A549 (cell line): ENCODE data around the gene LDLRAP1. TPM values are rescaled to one million over a fixed set of nuclear protein-coding genes. Genes with fewer than 3 reads are reported as not detected.

Experiments used
- ATAC-seq, 2 experiments: fragments of 200-7000 bp in 1 of 2; fragments of >200 bp in 1 of 2; cut with Nextera tagmentation in 1 of 2; cut with Tn5 transposase in 1 of 2; 3 replicates each; pipeline versions ENCODE4 v1.8.0 to v1.9.1; 2018 to 2020; ENCODE audit warnings: mild to moderate bottlenecking in 1 of 2, moderate library complexity in 1 of 2
- CTCF ChIA-PET: fragments of 300-600 bp; sonication (Branson Sonifier 250); formaldehyde crosslinking; extraction: SDS; loops from one replicate; lab custom pipeline; 2021; ENCODE audit warnings: antibody characterized with exemption, inconsistent platforms; lab: Yijun Ruan, JAX
- POLR2A ChIA-PET: fragments of 350-600 bp; formaldehyde crosslinking; extraction: SDS; loops from one replicate; lab custom pipeline; 2021; ENCODE audit warnings: antibody characterized with exemption, inconsistent platforms; lab: Yijun Ruan, JAX
- DNase-seq, 2 experiments: peaks; one replicate each; pipeline versions ENCODE4 v3.0.0 to v3.0.0-alpha.2; 2011 to 2016; ENCODE audit warnings: low read depth in 1 of 2, low spot score in 1 of 2
- FAIRE-seq: peaks from 2 replicates; lab custom pipeline; 2011; peaks lifted over from hg19 to GRCh38; lab: Jason Lieb, UNC
- H3K27ac ChIP-seq, 2 experiments: fragments of >200 bp; sonication (Bioruptor Twin); formaldehyde crosslinking; 3 replicates each; pipeline ENCODE4 v1.5.1; 2016 to 2017
- H3K4me1 ChIP-seq: fragments of >200 bp; sonication (Bioruptor Twin); formaldehyde crosslinking; 3 replicates; pipeline ENCODE4 v1.6.1; 2016
- H3K4me2 ChIP-seq: fragments of >200 bp; sonication (Bioruptor Twin); formaldehyde crosslinking; 3 replicates; pipeline ENCODE4 v1.6.1; 2016
- H3K4me3 ChIP-seq: fragments of >200 bp; sonication (Bioruptor Twin); formaldehyde crosslinking; 3 replicates; pipeline ENCODE4 v1.5.1; 2016
- H3K9me3 ChIP-seq: fragments of >200 bp; sonication (Bioruptor Twin); formaldehyde crosslinking; 3 replicates; pipeline ENCODE4 v1.6.1; 2016
- CBX2 ChIP-seq: fragments of 200-600 bp; sonication (generic); IDR thresholded peaks from 2 replicates; pipeline ENCODE4 v1.6.1; 2016; ENCODE audit warnings: low read depth, mild to moderate bottlenecking, borderline replicate concordance
- CBX8 ChIP-seq: fragments of 200-600 bp; sonication (generic); IDR thresholded peaks from 2 replicates; pipeline ENCODE4 v1.6.1; 2016
- EHF ChIP-seq: fragments of 250-450 bp; sonication (Bioruptor Pico); IDR thresholded peaks from 2 replicates; pipeline ENCODE4 v1.5.0; 2020; ENCODE audit warnings: mild to moderate bottlenecking
- EP300 ChIP-seq, 2 experiments: fragments of >200 bp; sonication (Bioruptor Twin); formaldehyde crosslinking; IDR thresholded peaks; 2 replicates in 1 of 2; 3 replicates in 1 of 2; pipeline ENCODE4 v1.6.1; 2016 to 2017
- ESRRA ChIP-seq: fragments of 150-350 bp; IDR thresholded peaks from 2 replicates; pipeline ENCODE4 v1.6.1; 2014; ENCODE audit warnings: mild to moderate bottlenecking, low read length, borderline replicate concordance
- FOSL2 ChIP-seq, 2 experiments: fragments of 450-650 bp in 1 of 2; fragments of >200 bp in 1 of 2; sonication (Bioruptor Twin) in 1 of 2; formaldehyde crosslinking; IDR thresholded peaks; 2 replicates each; pipeline versions ENCODE4 v1.5.0 to v1.6.1; 2016 to 2020; ENCODE audit warnings: mild to moderate bottlenecking in 1 of 2, moderate library complexity in 1 of 2
- FOXS1 ChIP-seq: fragments of 250-450 bp; sonication (Bioruptor Pico); IDR thresholded peaks from 2 replicates; pipeline ENCODE4 v1.5.0; 2020; ENCODE audit warnings: mild to moderate bottlenecking, moderate library complexity
- HEYL ChIP-seq: fragments of 250-450 bp; sonication (Bioruptor Pico); IDR thresholded peaks from 2 replicates; pipeline ENCODE4 v1.8.0; 2021; ENCODE audit warnings: mild to moderate bottlenecking, moderate library complexity
- HOXB13 ChIP-seq: fragments of 250-450 bp; sonication (Bioruptor Pico); IDR thresholded peaks from 2 replicates; pipeline ENCODE4 v1.5.0; 2020; ENCODE audit warnings: low read depth, mild to moderate bottlenecking, moderate library complexity
- HOXB5 ChIP-seq: fragments of 250-450 bp; sonication (Bioruptor Pico); IDR thresholded peaks from 2 replicates; pipeline ENCODE4 v1.5.0; 2020; ENCODE audit warnings: mild to moderate bottlenecking, moderate library complexity
- KDM1A ChIP-seq: fragments of 200-600 bp; sonication (generic); IDR thresholded peaks from 2 replicates; pipeline ENCODE4 v1.6.1; 2016; ENCODE audit warnings: low read depth, mild to moderate bottlenecking
- MAFK ChIP-seq: fragments of 450-650 bp; IDR thresholded peaks from 2 replicates; pipeline ENCODE4 v1.6.1; 2014; ENCODE audit not compliant: partially characterized antibody
- MAZ ChIP-seq: fragments of 150-350 bp; IDR thresholded peaks from 2 replicates; pipeline ENCODE4 v1.6.1; 2014; ENCODE audit warnings: antibody characterized with exemption, low read depth, low read length, borderline replicate concordance
- NFE2L2 ChIP-seq: fragments of 150-350 bp; conservative IDR thresholded peaks from 2 replicates; pipeline ENCODE4 v1.6.1; 2014; ENCODE audit warnings: low read length
- NPAS2 ChIP-seq: fragments of 250-450 bp; sonication (Bioruptor Pico); IDR thresholded peaks from 2 replicates; pipeline ENCODE4 v1.8.0; 2022; ENCODE audit warnings: mild to moderate bottlenecking, moderate library complexity, borderline replicate concordance
- NR3C1 ChIP-seq: fragments of >200 bp; sonication (Bioruptor Twin); formaldehyde crosslinking; IDR thresholded peaks from 3 replicates; pipeline ENCODE4 v1.6.1; 2017
- PHF8 ChIP-seq: fragments of 200-600 bp; sonication (generic); IDR thresholded peaks from 2 replicates; pipeline ENCODE4 v1.6.1; 2016; ENCODE audit warnings: low read depth, mild to moderate bottlenecking, antibody characterized with exemption, moderate library complexity, borderline replicate concordance
- RFX5 ChIP-seq: fragments of 450-650 bp; IDR thresholded peaks from 2 replicates; pipeline ENCODE4 v1.7.1; 2014; ENCODE audit warnings: antibody characterized with exemption, mild to moderate bottlenecking, moderate library complexity
- SREBF2 ChIP-seq: fragments of 450-650 bp; IDR thresholded peaks from 2 replicates; pipeline ENCODE4 v1.6.1; 2014; ENCODE audit warnings: mild to moderate bottlenecking, moderate library complexity
- TFCP2L1 ChIP-seq: fragments of 250-450 bp; sonication (Bioruptor Pico); IDR thresholded peaks from 2 replicates; pipeline ENCODE4 v1.5.0; 2021; ENCODE audit warnings: mild to moderate bottlenecking
- TP53 ChIP-seq: fragments of 250-450 bp; sonication (Bioruptor Pico); IDR thresholded peaks from 2 replicates; pipeline ENCODE4 v1.5.0; 2021; ENCODE audit warnings: mild to moderate bottlenecking, moderate library complexity
- ZFP36 ChIP-seq: fragments of 450-650 bp; IDR thresholded peaks from 2 replicates; pipeline ENCODE4 v1.6.1; 2014; ENCODE audit warnings: borderline replicate concordance; ENCODE audit not compliant: partially characterized antibody
- ZNF302 ChIP-seq: fragments of 250-450 bp; sonication (Bioruptor Pico); IDR thresholded peaks from 2 replicates; pipeline ENCODE4 v1.9.0; 2021; ENCODE audit warnings: inconsistent platforms, mild to moderate bottlenecking, moderate library complexity
- WGBS: methylation state at CpG from one replicate; pipeline ENCODE4 v1.1.6; 2017; ENCODE audit errors: missing lambda C conversion rate; 5-methylcytosine and 5-hydroxymethylcytosine counted together
- polyA plus RNA-seq, 4 experiments: library from polyadenylated mRNA; depleted of rRNA in 3 of 4; stranded (reverse); fragments of >200 nt; fragmentation: RNase III in 1 of 4; extraction: RNeasy Plus Mini Kit Qiagen cat#74134 plus additional on column Dnase treatment in 1 of 4; gene quantifications; 2 replicates in 3 of 4; 3 replicates in 1 of 4; pipeline ENCODE4 v1.2.3, GENCODE V29; 2011 to 2017
- TF ChIP-seq, protein P1 (sequence below): IDR thresholded peaks from 2 replicates; pipeline ENCODE4 v1.6.1; 2012
- TF ChIP-seq, protein P2 (sequence below): fragments of >200 bp; sonication (Bioruptor Twin); formaldehyde crosslinking; IDR thresholded peaks from 2 replicates; pipeline ENCODE4 v1.6.1; 2016
- TF ChIP-seq, protein P3 (sequence below): fragments of >200 bp; sonication (Bioruptor Twin); formaldehyde crosslinking; IDR thresholded peaks from 3 replicates; pipeline ENCODE4 v1.5.1; 2016
- TF ChIP-seq, protein P4 (sequence below): fragments of >200 bp; sonication (Bioruptor Twin); formaldehyde crosslinking; IDR thresholded peaks from 3 replicates; pipeline ENCODE4 v1.6.1; 2016
- TF ChIP-seq, protein P5 (sequence below): fragments of 450-650 bp; IDR thresholded peaks from 2 replicates; pipeline ENCODE4 v1.6.1; 2014; ENCODE audit warnings: antibody characterized with exemption

Gene LDLRAP1
- polyA plus RNA-seq, 2 of the 4 experiments (the other 2 are of a cell fraction), result 7.9 to 10.1 TPM

DNA sequence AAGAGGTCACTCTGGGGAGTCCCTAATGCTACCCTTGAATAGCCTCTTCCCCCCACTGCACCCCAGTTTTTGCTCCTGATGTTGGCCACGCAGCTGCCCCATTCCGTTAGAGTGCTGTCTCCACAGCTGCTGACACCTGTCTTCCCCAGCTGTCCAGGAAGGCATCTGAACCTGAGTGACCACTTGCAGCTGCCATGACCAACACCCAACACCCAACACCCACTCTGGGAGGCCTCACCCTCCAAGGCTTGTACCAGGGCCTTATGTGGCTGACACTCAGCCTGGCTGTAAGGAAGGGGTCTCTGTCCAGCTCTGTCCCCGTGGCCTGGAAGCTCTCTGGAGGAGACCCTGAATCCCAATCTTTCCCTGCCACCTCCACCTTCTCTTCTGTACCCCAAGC, 26.7 kb upstream of the LDLRAP1 start:
- H3K4me3 ChIP-seq, result no peak overlapping the region
- ChIA-PET POLR2A (no interaction called here), CTCF (interaction anchor here (0.6 to 1.7 kb wide), 3 partner anchors 11 to 74 kb away, joined by 3 to 4 read pairs (median 3); no protein-coding TSS in a partner anchor)
- TF ChIP-seq CBX2 (no peak), EHF (CRISPR knock-in tag) (no peak), MAFK (no peak), NR3C1 (no peak), EP300 (IDR thresholded peaks at IDR 0.05) (no peak), SREBF2 (no peak)
- TF ChIP-seq, protein P1, sequence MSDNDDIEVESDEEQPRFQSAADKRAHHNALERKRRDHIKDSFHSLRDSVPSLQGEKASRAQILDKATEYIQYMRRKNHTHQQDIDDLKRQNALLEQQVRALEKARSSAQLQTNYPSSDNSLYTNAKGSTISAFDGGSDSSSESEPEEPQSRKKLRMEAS, result no peak
- TF ChIP-seq, protein P2, sequence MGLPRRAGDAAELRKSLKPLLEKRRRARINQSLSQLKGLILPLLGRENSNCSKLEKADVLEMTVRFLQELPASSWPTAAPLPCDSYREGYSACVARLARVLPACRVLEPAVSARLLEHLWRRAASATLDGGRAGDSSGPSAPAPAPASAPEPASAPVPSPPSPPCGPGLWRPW, result no peak
- TF ChIP-seq, protein P3, sequence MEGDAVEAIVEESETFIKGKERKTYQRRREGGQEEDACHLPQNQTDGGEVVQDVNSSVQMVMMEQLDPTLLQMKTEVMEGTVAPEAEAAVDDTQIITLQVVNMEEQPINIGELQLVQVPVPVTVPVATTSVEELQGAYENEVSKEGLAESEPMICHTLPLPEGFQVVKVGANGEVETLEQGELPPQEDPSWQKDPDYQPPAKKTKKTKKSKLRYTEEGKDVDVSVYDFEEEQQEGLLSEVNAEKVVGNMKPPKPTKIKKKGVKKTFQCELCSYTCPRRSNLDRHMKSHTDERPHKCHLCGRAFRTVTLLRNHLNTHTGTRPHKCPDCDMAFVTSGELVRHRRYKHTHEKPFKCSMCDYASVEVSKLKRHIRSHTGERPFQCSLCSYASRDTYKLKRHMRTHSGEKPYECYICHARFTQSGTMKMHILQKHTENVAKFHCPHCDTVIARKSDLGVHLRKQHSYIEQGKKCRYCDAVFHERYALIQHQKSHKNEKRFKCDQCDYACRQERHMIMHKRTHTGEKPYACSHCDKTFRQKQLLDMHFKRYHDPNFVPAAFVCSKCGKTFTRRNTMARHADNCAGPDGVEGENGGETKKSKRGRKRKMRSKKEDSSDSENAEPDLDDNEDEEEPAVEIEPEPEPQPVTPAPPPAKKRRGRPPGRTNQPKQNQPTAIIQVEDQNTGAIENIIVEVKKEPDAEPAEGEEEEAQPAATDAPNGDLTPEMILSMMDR, result no peak
- WGBS, result 43% methylated on average over 3 of the region's 3 CpGs
- ATAC-seq, result no peak
- no peaks in the 10 kb centered on the region for H3K4me1 ChIP-seq
- DNase-seq, result no peak
- H3K27ac ChIP-seq, result no peak overlapping the region
- H3K9me3 ChIP-seq, result peaks cover 2% of the 10 kb centered on the region; the same call in 1 of the 3 replicates
- no peak for FAIRE-seq
- H3K4me2 ChIP-seq, result no peak overlapping the region

DNA sequence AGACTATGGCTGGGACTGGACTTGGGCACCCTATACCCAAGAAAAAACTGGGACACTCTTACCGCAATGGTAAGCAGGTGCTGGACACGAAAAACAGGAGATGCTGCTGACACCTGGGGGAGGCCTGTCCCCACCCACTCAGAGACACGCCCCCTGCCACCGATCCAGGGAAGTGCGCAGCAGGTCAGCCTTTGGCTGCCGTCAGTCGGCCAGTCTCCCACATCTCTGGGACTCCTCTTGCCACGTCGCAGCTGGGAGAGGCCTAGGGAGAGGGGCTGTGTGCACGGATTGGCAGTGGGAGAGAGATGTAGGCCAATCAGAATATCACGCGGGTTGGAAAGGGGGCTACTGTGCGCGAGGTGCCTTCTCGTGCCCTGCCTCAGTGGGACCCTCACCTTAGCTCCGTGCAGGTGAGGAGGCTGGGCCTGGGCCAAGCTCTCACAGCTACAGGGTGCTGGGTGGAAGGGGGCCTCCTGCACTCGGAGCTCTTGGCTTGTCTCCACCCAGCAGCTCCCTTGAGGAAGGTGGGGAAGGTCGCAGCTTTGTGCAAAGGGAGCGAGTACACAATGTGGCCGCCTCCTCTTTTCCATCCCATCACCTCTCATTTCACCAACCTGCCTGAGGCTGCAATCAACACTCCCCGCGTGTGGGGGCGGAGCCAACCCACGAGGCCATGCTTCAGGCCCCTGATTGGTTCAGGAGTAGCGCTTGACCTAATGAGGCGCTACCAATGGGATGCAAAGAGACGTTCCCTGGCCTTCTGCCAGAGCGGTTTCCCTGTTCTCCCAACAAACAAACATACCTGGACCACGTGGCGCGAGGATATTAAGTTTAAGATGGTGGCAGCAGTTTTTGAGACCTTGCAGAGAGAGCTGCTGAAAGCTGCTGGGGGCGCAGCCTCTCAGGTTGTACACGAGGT, 25.7 kb upstream of the LDLRAP1 start:
- Histone ChIP-seq H3K4me3 (no peak overlapping the region), H3K4me1 (0 out of 3 replicates have a peak, but pooled peaks cover 7% of the 10 kb centered on the region), H3K27ac (no peak overlapping the region), H3K9me3 (peaks cover under 1% of the 10 kb centered on the region; the same call in 1 of the 3 replicates), H3K4me2 (no peak overlapping the region)
- FAIRE-seq, result no peak
- WGBS, result 76% methylated on average over 24 of the region's 33 CpGs
- ATAC-seq, result no peak
- TF ChIP-seq ZFP36 (no peak), KDM1A (no peak), HOXB5 (CRISPR knock-in tag) (no peak), NFE2L2 (no peak), TFCP2L1 (CRISPR knock-in tag) (no peak), MAZ (no peak), HOXB13 (no peak), ZNF302 (CRISPR knock-in tag) (no peak), FOXS1 (CRISPR knock-in tag) (no peak)
- ChIA-PET POLR2A (no interaction called here), CTCF (interaction anchor here (1.7 to 3.4 kb wide), 2 partner anchors 12 to 14 kb away, joined by 4 to 35 read pairs; no protein-coding TSS in a partner anchor)
- no peak for DNase-seq

DNA sequence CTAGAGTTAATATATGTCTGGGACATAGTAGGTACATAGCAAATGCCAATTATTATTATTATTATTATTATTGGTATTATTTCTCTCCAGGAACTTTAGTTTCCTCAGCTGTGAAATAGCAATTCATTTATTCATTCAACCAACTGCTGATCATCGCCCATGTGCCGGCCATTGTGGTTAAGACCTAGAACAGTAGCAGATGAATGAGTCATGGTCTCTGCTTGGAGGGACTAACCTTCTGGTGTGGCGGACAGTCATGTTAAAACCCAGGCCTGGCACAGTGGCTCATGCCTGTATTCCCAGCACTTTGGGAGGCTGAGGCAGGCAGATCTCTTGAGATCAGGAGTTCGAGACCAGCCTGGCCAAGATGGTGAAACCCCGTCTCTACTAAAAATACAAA, 23.8 kb upstream of the LDLRAP1 start:
- CTCF ChIA-PET, result interaction anchor here (0.6 to 3.4 kb wide), 16 partner anchors 16 to 600 kb away, joined by 3 to 35 read pairs (median 4); partner anchors contain the start of gene SELENON
- TF ChIP-seq CBX2, result no peak
- no peak for TF ChIP-seq CBX8
- TF ChIP-seq KDM1A, result no peak
- no peak for TF ChIP-seq NPAS2 (CRISPR knock-in tag)
- TF ChIP-seq HOXB5 (CRISPR knock-in tag), result no peak
- TF ChIP-seq ESRRA, result no peak
- TF ChIP-seq, protein P4, sequence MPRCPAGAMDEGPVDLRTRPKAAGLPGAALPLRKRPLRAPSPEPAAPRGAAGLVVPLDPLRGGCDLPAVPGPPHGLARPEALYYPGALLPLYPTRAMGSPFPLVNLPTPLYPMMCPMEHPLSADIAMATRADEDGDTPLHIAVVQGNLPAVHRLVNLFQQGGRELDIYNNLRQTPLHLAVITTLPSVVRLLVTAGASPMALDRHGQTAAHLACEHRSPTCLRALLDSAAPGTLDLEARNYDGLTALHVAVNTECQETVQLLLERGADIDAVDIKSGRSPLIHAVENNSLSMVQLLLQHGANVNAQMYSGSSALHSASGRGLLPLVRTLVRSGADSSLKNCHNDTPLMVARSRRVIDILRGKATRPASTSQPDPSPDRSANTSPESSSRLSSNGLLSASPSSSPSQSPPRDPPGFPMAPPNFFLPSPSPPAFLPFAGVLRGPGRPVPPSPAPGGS, result no peak
- no peak for TF ChIP-seq RFX5
- no peak for TF ChIP-seq EP300 (IDR thresholded peaks at IDR 0.05)
- TF ChIP-seq, protein P5, sequence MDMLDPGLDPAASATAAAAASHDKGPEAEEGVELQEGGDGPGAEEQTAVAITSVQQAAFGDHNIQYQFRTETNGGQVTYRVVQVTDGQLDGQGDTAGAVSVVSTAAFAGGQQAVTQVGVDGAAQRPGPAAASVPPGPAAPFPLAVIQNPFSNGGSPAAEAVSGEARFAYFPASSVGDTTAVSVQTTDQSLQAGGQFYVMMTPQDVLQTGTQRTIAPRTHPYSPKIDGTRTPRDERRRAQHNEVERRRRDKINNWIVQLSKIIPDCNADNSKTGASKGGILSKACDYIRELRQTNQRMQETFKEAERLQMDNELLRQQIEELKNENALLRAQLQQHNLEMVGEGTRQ, result no peak
- TF ChIP-seq HEYL, result no peak
- no peak for TF ChIP-seq TP53 (CRISPR knock-in tag)
- TF ChIP-seq MAFK, result no peak
- TF ChIP-seq PHF8, result no peak
- no peak for TF ChIP-seq FOSL2 (IDR thresholded peaks at IDR 0.05)
- TF ChIP-seq FOSL2 (CRISPR knock-in tag; IDR thresholded peaks at IDR 0.05), result no peak
- TF ChIP-seq HOXB13, result no peak
- TF ChIP-seq FOXS1 (CRISPR knock-in tag), result no peak

More for the DNA sequence above, 23.8 kb upstream of the LDLRAP1 start:
- H3K27ac ChIP-seq, result no peak overlapping the region
- no peak for DNase-seq
- POLR2A ChIA-PET, result no interaction called here
- no peak for ATAC-seq
- no peaks in the 10 kb centered on the region for H3K9me3 ChIP-seq
- no peak overlapping the region for H3K4me3 ChIP-seq
- H3K4me1 ChIP-seq, result 0 out of 3 replicates have a peak, but pooled peaks cover 7% of the 10 kb centered on the region
- WGBS, result 73% methylated on average over 5 of the region's 5 CpGs
- no peak overlapping the region for H3K4me2 ChIP-seq
- no peak for FAIRE-seq
